ENCODE data around the gene TMEM125.

DNA sequence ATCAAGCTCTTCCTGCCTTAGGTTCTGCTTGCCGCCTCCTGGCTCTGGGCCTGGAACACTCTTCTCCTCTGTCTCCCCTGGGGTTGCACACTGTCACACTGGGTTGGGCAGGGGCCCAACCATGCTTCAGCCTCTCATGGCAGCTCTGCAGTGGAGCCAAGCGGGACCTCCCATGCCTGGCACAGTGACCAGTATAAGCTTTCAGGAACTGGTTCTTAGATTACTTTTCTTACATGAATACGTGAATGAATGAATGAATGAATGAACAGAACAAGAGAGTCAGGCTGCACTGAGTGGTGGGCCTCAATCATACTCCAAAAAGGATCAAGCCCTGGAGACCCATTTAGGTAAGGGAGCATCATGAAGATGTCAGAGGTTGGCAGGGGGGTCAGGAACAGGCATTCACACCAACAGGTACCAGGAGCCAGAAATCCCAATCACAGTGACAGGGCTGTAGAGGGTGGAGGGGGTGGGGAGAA is 30.8 kb upstream of the TMEM125 start:
- no peak for TF ChIP-seq CTCF (IDR thresholded peaks at IDR 0.05 in 2 of 3, conservative IDR thresholded peaks at IDR 0.05 in 1 of 3; ENCODE audit: insufficient read depth in 2 of 3, low read depth in 1 of 3, low read length in 3 of 3)
- no peak for TF ChIP-seq ZNF12 (CRISPR knock-in tag; IDR thresholded peaks at IDR 0.05)
- no peak for TF ChIP-seq SMARCA4 (IDR thresholded peaks at IDR 0.05)
- TF ChIP-seq, protein P1, sequence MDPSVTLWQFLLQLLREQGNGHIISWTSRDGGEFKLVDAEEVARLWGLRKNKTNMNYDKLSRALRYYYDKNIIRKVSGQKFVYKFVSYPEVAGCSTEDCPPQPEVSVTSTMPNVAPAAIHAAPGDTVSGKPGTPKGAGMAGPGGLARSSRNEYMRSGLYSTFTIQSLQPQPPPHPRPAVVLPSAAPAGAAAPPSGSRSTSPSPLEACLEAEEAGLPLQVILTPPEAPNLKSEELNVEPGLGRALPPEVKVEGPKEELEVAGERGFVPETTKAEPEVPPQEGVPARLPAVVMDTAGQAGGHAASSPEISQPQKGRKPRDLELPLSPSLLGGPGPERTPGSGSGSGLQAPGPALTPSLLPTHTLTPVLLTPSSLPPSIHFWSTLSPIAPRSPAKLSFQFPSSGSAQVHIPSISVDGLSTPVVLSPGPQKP (CRISPR knock-in tag; IDR thresholded peaks at IDR 0.05), result no peak
